Liver (tissue), 3 donors: Measurements from ENCODE around the gene AGPAT4.

Source experiments
- EGR1 ChIP-seq, 2 donors: IDR thresholded peaks; 2 replicates each; pipeline ENCODE4 v1.6.1; 2016 to 2018; ENCODE audit warnings: antibody characterized with exemption in 2 of 2, low read depth in 2 of 2
- FOXA1 ChIP-seq: IDR thresholded peaks from 2 replicates; pipeline ENCODE4 v1.6.1; 2016; ENCODE audit warnings: antibody characterized with exemption
- GABPA ChIP-seq, 2 donors: IDR thresholded peaks in 1 of 2; conservative IDR thresholded peaks in 1 of 2; 2 replicates each; pipeline ENCODE4 v1.6.1; 2016; ENCODE audit warnings: antibody characterized with exemption in 2 of 2, mild to moderate bottlenecking in 1 of 2, moderate library complexity in 1 of 2
- JUND ChIP-seq, 2 donors: IDR thresholded peaks; 2 replicates each; pipeline ENCODE4 v1.6.1; 2016; ENCODE audit warnings: antibody characterized with exemption in 2 of 2
- NR2F2 ChIP-seq: IDR thresholded peaks from 2 replicates; pipeline ENCODE4 v1.6.1; 2016; ENCODE audit warnings: antibody characterized with exemption
- RAD21 ChIP-seq, 2 donors: IDR thresholded peaks; 2 replicates each; pipeline ENCODE4 v1.6.1; 2016; ENCODE audit warnings: antibody characterized with exemption in 2 of 2, mild to moderate bottlenecking in 2 of 2
- TAF1 ChIP-seq: conservative IDR thresholded peaks from 2 replicates; pipeline ENCODE4 v1.6.1; 2016; ENCODE audit warnings: antibody characterized with exemption, mild to moderate bottlenecking
- YY1 ChIP-seq: IDR thresholded peaks from 2 replicates; pipeline ENCODE4 v1.6.1; 2016; ENCODE audit warnings: antibody characterized with exemption, mild to moderate bottlenecking
- TF ChIP-seq, protein P1 (sequence below): fragments of 150-350 bp; IDR thresholded peaks from 2 replicates; pipeline ENCODE4 v1.5.1; 2017; ENCODE audit warnings: improper control_type of control experiment, low read depth, low read length; ENCODE audit not compliant: missing input control
- TF ChIP-seq, protein P2 (sequence below): IDR thresholded peaks from 2 replicates; pipeline ENCODE4 v1.6.1; 2016; ENCODE audit warnings: antibody characterized with exemption
- TF ChIP-seq, protein P3 (sequence below): IDR thresholded peaks from 2 replicates; pipeline ENCODE4 v1.6.1; 2016; ENCODE audit warnings: antibody characterized with exemption, mild to moderate bottlenecking
- TF ChIP-seq, protein P4 (sequence below): IDR thresholded peaks from 2 replicates; pipeline ENCODE4 v1.6.1; 2016; ENCODE audit warnings: antibody characterized with exemption
- donor health status: healthy.
- donor health status: healthy.

- TF ChIP-seq, protein P1, sequence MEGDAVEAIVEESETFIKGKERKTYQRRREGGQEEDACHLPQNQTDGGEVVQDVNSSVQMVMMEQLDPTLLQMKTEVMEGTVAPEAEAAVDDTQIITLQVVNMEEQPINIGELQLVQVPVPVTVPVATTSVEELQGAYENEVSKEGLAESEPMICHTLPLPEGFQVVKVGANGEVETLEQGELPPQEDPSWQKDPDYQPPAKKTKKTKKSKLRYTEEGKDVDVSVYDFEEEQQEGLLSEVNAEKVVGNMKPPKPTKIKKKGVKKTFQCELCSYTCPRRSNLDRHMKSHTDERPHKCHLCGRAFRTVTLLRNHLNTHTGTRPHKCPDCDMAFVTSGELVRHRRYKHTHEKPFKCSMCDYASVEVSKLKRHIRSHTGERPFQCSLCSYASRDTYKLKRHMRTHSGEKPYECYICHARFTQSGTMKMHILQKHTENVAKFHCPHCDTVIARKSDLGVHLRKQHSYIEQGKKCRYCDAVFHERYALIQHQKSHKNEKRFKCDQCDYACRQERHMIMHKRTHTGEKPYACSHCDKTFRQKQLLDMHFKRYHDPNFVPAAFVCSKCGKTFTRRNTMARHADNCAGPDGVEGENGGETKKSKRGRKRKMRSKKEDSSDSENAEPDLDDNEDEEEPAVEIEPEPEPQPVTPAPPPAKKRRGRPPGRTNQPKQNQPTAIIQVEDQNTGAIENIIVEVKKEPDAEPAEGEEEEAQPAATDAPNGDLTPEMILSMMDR, result no peak
- TF ChIP-seq, protein P2, sequence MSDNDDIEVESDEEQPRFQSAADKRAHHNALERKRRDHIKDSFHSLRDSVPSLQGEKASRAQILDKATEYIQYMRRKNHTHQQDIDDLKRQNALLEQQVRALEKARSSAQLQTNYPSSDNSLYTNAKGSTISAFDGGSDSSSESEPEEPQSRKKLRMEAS, result peak; percentile 64
- TF ChIP-seq JUND (IDR thresholded peaks at IDR 0.05) (peak in 1 of 2 donors; percentile 40), GABPA (IDR thresholded peaks at IDR 0.05 in 1 of 2, conservative IDR thresholded peaks at IDR 0.05 in 1 of 2) (no peak), EGR1 (IDR thresholded peaks at IDR 0.05; ENCODE audit: low read depth in 2 of 2) (no peak), TAF1 (no peak), NR2F2 (no peak), YY1 (no peak), RAD21 (IDR thresholded peaks at IDR 0.05) (peak; percentile 11 to 13), FOXA1 (no peak)
- TF ChIP-seq, protein P3, sequence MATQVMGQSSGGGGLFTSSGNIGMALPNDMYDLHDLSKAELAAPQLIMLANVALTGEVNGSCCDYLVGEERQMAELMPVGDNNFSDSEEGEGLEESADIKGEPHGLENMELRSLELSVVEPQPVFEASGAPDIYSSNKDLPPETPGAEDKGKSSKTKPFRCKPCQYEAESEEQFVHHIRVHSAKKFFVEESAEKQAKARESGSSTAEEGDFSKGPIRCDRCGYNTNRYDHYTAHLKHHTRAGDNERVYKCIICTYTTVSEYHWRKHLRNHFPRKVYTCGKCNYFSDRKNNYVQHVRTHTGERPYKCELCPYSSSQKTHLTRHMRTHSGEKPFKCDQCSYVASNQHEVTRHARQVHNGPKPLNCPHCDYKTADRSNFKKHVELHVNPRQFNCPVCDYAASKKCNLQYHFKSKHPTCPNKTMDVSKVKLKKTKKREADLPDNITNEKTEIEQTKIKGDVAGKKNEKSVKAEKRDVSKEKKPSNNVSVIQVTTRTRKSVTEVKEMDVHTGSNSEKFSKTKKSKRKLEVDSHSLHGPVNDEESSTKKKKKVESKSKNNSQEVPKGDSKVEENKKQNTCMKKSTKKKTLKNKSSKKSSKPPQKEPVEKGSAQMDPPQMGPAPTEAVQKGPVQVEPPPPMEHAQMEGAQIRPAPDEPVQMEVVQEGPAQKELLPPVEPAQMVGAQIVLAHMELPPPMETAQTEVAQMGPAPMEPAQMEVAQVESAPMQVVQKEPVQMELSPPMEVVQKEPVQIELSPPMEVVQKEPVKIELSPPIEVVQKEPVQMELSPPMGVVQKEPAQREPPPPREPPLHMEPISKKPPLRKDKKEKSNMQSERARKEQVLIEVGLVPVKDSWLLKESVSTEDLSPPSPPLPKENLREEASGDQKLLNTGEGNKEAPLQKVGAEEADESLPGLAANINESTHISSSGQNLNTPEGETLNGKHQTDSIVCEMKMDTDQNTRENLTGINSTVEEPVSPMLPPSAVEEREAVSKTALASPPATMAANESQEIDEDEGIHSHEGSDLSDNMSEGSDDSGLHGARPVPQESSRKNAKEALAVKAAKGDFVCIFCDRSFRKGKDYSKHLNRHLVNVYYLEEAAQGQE, result no peak
- TF ChIP-seq, protein P4, sequence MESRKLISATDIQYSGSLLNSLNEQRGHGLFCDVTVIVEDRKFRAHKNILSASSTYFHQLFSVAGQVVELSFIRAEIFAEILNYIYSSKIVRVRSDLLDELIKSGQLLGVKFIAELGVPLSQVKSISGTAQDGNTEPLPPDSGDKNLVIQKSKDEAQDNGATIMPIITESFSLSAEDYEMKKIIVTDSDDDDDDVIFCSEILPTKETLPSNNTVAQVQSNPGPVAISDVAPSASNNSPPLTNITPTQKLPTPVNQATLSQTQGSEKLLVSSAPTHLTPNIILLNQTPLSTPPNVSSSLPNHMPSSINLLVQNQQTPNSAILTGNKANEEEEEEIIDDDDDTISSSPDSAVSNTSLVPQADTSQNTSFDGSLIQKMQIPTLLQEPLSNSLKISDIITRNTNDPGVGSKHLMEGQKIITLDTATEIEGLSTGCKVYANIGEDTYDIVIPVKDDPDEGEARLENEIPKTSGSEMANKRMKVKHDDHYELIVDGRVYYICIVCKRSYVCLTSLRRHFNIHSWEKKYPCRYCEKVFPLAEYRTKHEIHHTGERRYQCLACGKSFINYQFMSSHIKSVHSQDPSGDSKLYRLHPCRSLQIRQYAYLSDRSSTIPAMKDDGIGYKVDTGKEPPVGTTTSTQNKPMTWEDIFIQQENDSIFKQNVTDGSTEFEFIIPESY, result peak; percentile 38
Measured at GRCh38 chr6:161168281-161168891, 105.5 kb downstream of the AGPAT4 start.
